ENCODE results near the gene HDHD5.
"Not testable (repeated sequence)": the region's sequence is repeated elsewhere in the genome, so short reads cannot be mapped to it uniquely, and the experiment has no call there.

Gene HDHD5

GRCh38 chr22:17155941-17156340 is 3.1 kb downstream of the HDHD5 start:
- no peak for DNase-seq (ENCODE audit: low read depth)
- H3K4me3 ChIP-seq (ENCODE audit: low read depth, low read length): no peak overlapping the region
- TF ChIP-seq, protein P1, sequence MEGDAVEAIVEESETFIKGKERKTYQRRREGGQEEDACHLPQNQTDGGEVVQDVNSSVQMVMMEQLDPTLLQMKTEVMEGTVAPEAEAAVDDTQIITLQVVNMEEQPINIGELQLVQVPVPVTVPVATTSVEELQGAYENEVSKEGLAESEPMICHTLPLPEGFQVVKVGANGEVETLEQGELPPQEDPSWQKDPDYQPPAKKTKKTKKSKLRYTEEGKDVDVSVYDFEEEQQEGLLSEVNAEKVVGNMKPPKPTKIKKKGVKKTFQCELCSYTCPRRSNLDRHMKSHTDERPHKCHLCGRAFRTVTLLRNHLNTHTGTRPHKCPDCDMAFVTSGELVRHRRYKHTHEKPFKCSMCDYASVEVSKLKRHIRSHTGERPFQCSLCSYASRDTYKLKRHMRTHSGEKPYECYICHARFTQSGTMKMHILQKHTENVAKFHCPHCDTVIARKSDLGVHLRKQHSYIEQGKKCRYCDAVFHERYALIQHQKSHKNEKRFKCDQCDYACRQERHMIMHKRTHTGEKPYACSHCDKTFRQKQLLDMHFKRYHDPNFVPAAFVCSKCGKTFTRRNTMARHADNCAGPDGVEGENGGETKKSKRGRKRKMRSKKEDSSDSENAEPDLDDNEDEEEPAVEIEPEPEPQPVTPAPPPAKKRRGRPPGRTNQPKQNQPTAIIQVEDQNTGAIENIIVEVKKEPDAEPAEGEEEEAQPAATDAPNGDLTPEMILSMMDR (IDR thresholded peaks at IDR 0.05; ENCODE audit: low read depth, low read length, missing control alignments): no peak

GRCh38 chr22:17152971-17153370 is 6.1 kb downstream of the HDHD5 start:
- H3K4me3 ChIP-seq (ENCODE audit: low read depth, low read length): no peak overlapping the region
- DNase-seq (ENCODE audit: low read depth): no peak
- TF ChIP-seq, protein P1 (IDR thresholded peaks at IDR 0.05; ENCODE audit: low read depth, low read length, missing control alignments): no peak

DNA sequence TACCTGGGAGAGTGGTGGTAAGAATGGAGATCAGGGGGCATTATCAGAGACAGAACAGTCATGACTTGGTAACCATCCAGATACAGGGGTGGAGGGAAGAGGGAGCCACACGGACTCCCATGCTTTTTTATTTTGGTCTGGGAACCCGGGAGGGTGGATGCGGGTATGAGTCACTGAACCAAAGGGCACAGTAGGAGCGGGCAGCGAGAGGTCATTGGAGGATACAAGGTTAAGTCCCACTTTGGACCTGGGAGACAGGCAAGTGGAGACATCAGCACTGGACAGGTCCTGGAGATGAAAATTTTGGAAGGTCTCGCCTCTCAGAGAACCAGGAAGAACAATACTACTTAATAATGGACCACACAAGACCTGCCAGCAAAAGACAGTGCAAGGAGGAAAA is 6.7 kb downstream of the HDHD5 start:
- TF ChIP-seq, protein P1 (IDR thresholded peaks at IDR 0.05; ENCODE audit: low read depth, low read length, missing control alignments): no peak
- no peak overlapping the region for H3K4me3 ChIP-seq (ENCODE audit: low read depth, low read length)
- no peak for DNase-seq (ENCODE audit: low read depth)

- no peak overlapping the region for H3K4me3 ChIP-seq (ENCODE audit: low read depth, low read length)
- TF ChIP-seq, protein P1 (IDR thresholded peaks at IDR 0.05; ENCODE audit: low read depth, low read length, missing control alignments): no peak
- DNase-seq (ENCODE audit: low read depth): no peak
Observed at GRCh38 chr22:17149076-17149815, 9.8 kb downstream of the HDHD5 start.

DNA sequence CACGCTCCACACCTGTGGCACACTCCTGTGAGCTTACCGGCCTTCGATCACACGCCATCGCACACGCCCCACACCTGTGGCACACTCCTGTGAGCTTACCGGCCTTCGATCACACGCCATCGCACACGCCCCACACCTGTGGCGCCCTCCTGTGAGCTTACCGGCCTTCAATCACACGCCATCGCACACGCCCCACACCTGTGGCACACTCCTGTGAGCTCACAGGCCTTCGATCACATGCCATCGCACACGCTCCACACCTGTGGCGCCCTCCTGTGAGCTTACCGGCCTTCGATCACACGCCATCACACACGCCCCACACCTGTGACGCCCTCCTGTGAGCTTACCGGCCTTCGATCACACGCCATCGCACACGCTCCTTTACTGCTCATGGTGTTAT is 11.6 kb downstream of the HDHD5 start:
- not testable (repeated sequence) for H3K4me3 ChIP-seq (ENCODE audit: low read depth, low read length); DNase-seq (ENCODE audit: low read depth)

DNA sequence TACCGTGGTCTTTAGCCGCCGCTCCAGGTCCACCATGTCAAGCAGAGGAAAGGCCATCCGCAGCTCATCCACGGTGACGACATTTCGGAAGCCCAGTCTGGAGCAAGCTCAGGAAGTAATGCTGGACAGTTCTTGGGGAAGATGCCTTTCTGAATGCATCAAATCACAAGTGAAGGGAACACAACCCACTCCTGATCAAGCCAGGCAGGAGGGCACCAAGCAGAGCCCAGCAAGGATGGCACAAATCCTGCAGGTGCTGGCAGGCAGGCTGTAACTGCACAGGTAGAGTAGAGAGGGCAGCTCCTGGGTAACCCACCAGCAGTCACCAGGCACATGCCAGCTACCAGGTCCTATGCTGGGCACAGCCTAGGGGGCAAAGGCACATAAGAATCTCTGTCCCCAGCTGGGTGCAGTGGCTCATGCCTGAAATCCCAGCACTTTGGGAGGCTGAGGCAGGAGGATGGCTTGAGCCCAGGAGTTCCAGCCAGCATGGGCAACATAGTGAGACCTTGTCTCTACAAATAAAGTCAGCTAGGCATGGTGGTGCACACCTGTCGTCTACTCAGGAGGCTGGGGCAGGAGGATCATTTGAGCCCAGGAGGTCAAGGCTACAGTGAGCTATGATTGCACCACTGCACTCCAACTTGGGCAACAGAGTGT is 13.9 kb downstream of the HDHD5 start:
- no peak for DNase-seq (ENCODE audit: low read depth)
- TF ChIP-seq, protein P1 (IDR thresholded peaks at IDR 0.05; ENCODE audit: low read depth, low read length, missing control alignments): no peak
- H3K4me3 ChIP-seq (ENCODE audit: low read depth, low read length): no peak overlapping the region

- TF ChIP-seq, protein P1 (IDR thresholded peaks at IDR 0.05; ENCODE audit: low read depth, low read length, missing control alignments): no peak
- H3K4me3 ChIP-seq (ENCODE audit: low read depth, low read length): no peak overlapping the region
- DNase-seq (ENCODE audit: low read depth): no peak
Observed at GRCh38 chr22:17143826-17144225, 15.3 kb downstream of the HDHD5 start.

All from GM12864 (cell line).